Psoas muscle (tissue), 8 donors: ENCODE measurements around the gene RNPS1. TPM values are rescaled to one million over a fixed set of nuclear protein-coding genes. Genes with fewer than 3 reads are reported as not detected.

Source experiments
- ATAC-seq, 4 donors: fragments of 200-7000 bp; cut with Tn5 transposase; one replicate each; pipeline ENCODE4 v1.9.1; 2020; ENCODE audit warnings: moderate library complexity in 3 of 4, mild to moderate bottlenecking in 2 of 4
- DNase-seq, 2 donors: peaks; one replicate each; pipeline ENCODE4 v3.0.0-alpha.2; 2020
- H3K27ac ChIP-seq: fragments of 200-600 bp; one replicate; pipeline ENCODE4 v1.8.0; 2022
- H3K27me3 ChIP-seq, 3 donors: fragments of 200-600 bp in 1 of 3; one replicate each; pipeline versions ENCODE4 v1.6.1 to v1.8.0; 2013 to 2022; ENCODE audit warnings: low read length in 2 of 3, mild to moderate bottlenecking in 2 of 3, moderate library complexity in 1 of 3; ENCODE audit not compliant: insufficient read depth in 3 of 3
- H3K36me3 ChIP-seq, 2 donors: fragments of 200-600 bp in 1 of 2; one replicate each; pipeline versions ENCODE4 v1.6.1 to v1.8.0; 2013 to 2022; ENCODE audit warnings: low read depth in 1 of 2, mild to moderate bottlenecking in 1 of 2, moderate library complexity in 1 of 2; ENCODE audit not compliant: insufficient read depth in 1 of 2
- H3K4me1 ChIP-seq: fragments of 200-600 bp; one replicate; pipeline ENCODE4 v1.8.0; 2022
- H3K4me3 ChIP-seq: fragments of 200-600 bp; one replicate; pipeline ENCODE4 v1.8.0; 2022; ENCODE audit warnings: mild to moderate bottlenecking
- H3K9me3 ChIP-seq: fragments of 200-600 bp; one replicate; pipeline ENCODE4 v1.8.0; 2022
- WGBS, 3 donors: extraction: QIAGEN DNeasy Blood & Tissue Kit; methylation state at CpG; one replicate each; pipeline versions ENCODE4 v1.1.6 to v1.1.7; 2013; 5-methylcytosine and 5-hydroxymethylcytosine counted together
- intact Hi-C, 2 donors: fragments of 100-400 bp; cut with DNase I; formaldehyde crosslinking; loops; one replicate each; pipeline versions ENCODE4 v1.11.0 to v1.14.2; 2022
- polyA plus RNA-seq, 3 donors: library from polyadenylated mRNA; stranded (reverse); fragments of 200-250 nt; gene quantifications; one replicate each; pipeline ENCODE4 v1.2.3, GENCODE V29; 2013
- total RNA-seq, 4 donors: library from RNA; stranded (reverse); fragmentation: NEBNext Ultra II Directional in 2 of 4; extraction: Animal tissue kit (Norgen Biotek cat#: 25700) in 2 of 4; gene quantifications; one replicate each; pipeline versions ENCODE4 v1.2.1 to v1.2.4, GENCODE V29; 2021 to 2023
- TF ChIP-seq, protein P1 (sequence below): fragments of 200-600 bp; IDR thresholded peaks from one replicate; pipeline ENCODE4 v1.8.0; 2022; ENCODE audit warnings: antibody characterized with exemption
- donor health status: healthy with polysubstance abuse.
- donor health status: DM: no; HTN: no; CAD: no; lungs with moderate emphysema.
- donor health status: Bipolar disorder and iron deficiency.
- donor health status: healthy.
- donor health status: DM: yes; HTN: yes; CAD: no.
- donor health status: DM: no; HTN: no; CAD: no.
- donor health status: DM: no; HTN: no; CAD: no.
- donor health status: DM: yes; HTN: yes; CAD: no.

Gene RNPS1
- total and polyA plus RNA-seq, 7 donors, result 165 to 441 (median 193) TPM

DNA sequence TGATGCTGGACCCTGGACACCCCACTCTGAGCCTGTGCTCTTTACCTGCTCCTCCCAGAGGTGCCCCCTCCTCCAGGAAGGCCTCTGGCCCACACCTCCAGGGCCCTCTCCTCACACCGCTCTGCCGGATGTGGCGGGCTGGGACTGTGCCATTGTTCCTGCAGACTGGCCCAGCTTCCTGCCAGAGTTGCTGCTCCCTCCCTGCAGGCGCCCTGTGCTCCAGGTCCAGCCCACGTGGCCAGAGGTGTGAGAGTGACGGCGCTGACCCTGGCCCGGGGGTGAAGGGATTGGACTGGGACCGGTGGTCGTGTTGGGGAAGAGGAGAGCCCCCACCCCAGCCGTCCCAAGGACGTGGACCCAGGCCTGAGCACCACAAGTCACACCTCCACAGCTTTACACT is 38.8 kb downstream of the RNPS1 start:
- WGBS, 3 donors, result 80 to 82% (median 82%) methylated on average over 11 to 12 of the region's 12 CpGs
- TF ChIP-seq, protein P1, sequence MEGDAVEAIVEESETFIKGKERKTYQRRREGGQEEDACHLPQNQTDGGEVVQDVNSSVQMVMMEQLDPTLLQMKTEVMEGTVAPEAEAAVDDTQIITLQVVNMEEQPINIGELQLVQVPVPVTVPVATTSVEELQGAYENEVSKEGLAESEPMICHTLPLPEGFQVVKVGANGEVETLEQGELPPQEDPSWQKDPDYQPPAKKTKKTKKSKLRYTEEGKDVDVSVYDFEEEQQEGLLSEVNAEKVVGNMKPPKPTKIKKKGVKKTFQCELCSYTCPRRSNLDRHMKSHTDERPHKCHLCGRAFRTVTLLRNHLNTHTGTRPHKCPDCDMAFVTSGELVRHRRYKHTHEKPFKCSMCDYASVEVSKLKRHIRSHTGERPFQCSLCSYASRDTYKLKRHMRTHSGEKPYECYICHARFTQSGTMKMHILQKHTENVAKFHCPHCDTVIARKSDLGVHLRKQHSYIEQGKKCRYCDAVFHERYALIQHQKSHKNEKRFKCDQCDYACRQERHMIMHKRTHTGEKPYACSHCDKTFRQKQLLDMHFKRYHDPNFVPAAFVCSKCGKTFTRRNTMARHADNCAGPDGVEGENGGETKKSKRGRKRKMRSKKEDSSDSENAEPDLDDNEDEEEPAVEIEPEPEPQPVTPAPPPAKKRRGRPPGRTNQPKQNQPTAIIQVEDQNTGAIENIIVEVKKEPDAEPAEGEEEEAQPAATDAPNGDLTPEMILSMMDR, result no peak
- Histone ChIP-seq H3K27me3 (no peaks in the 10 kb centered on the region), H3K27ac (no peak overlapping the region), H3K4me3 (no peak overlapping the region), H3K9me3 (no peaks in the 10 kb centered on the region), H3K36me3 (peaks cover 3 to 66% of the 10 kb centered on the region in 2 donors), H3K4me1 (peaks cover 19% of the 10 kb centered on the region)
- ATAC-seq (no peak), DNase-seq (no peak)
- intact Hi-C loops, result no loop called here

GRCh38 chr16:2228161-2228824 is 39.6 kb downstream of the RNPS1 start:
- Histone ChIP-seq H3K27ac (no peak overlapping the region), H3K4me3 (no peak overlapping the region), H3K27me3 (no peaks in the 10 kb centered on the region), H3K9me3 (no peaks in the 10 kb centered on the region), H3K4me1 (peaks cover 19% of the 10 kb centered on the region), H3K36me3 (peaks cover 3 to 58% of the 10 kb centered on the region in 2 donors)
- intact Hi-C loops, result no loop called here
- DNase-seq, result no peak
- TF ChIP-seq, protein P1, result no peak
- no peak for ATAC-seq
- WGBS, 3 donors, result 88 to 91% (median 89%) methylated on average over 25 of the region's 25 CpGs

DNA sequence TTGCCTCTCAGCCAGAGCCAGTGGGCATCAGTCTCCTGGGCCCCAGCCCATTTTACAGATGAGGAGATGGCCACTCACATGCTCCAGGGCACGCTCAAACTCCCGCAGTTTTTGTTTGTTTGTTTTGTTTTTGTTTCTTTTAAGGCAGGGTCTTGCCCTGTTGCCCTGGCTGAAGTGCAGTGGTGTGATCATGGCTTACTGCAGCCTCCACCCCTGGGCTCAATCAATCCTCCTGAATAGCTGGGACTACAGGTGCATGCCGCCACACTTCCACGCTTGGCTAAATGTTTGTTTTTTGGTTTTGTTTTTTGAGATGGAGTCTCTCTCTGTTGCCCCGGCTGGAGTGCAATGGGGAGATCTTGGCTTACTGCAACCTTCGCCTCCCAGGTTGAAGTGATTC is 41.0 kb downstream of the RNPS1 start:
- no peak overlapping the region for H3K27ac ChIP-seq

DNA sequence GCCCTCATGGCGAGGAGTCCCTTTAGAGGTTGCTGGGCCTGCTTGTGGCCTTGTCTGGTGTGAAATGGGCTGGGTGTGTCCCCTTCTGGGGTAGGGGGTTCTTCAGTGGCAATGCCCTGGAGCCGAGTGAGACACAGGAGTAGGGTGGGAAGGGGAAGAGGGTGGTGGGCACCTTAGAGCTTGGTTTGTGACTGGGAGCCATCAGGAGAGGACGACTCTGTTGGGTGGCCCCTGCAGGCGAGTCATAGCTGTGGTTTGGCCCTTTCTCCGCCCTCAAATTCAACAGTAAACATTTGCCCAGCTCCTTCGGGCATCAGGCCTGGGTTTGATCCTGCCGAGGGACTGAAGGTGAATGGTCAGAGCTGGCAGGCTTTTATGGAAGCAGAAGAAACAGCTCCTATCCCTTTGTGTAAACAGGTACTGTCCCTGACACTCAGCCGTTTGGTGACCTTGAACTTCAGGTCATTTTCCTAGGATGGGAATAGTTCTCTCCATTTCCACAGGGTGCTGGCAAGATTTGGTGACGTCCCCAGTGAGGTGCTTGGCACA is 41.6 kb downstream of the RNPS1 start:
- ATAC-seq, result no peak
- no peaks in the 10 kb centered on the region for H3K9me3 ChIP-seq
- intact Hi-C loops, result loop anchor here (2.0 kb wide), 1 partner anchor 20 kb away; no protein-coding TSS in a partner anchor
- H3K27ac ChIP-seq, result peak overlapping the region; percentile 30
- H3K4me3 ChIP-seq, result no peak overlapping the region
- H3K36me3 ChIP-seq, result peaks cover 0 to 39% of the 10 kb centered on the region in 2 donors
- H3K27me3 ChIP-seq, result no peaks in the 10 kb centered on the region
- peaks cover 19% of the 10 kb centered on the region for H3K4me1 ChIP-seq
- TF ChIP-seq, protein P1, result no peak
- WGBS, 3 donors, result 63 to 70% (median 64%) methylated on average over 9 of the region's 9 CpGs
- no peak for DNase-seq

More for the DNA sequence above, 41.0 kb downstream of the RNPS1 start:
- whole genome bisulfite sequencing, 3 donors, result 90% methylated on average over 6 of the region's 6 CpGs
- DNase-seq, result no peak
- intact Hi-C loops, result loop anchor here (2.0 kb wide), 1 partner anchor 20 kb away; no protein-coding TSS in a partner anchor
- H3K4me1 ChIP-seq, result peaks cover 19% of the 10 kb centered on the region
- H3K36me3 ChIP-seq, result peaks cover 0 to 45% of the 10 kb centered on the region in 2 donors
- TF ChIP-seq, protein P1, result no peak
- no peak for ATAC-seq
- no peaks in the 10 kb centered on the region for H3K27me3 ChIP-seq
- H3K9me3 ChIP-seq, result no peaks in the 10 kb centered on the region
- H3K4me3 ChIP-seq, result no peak overlapping the region
